Activated T-cell treated with anti-CD3 and anti-CD28 coated beads for 24 hours (primary cell): ENCODE results near the gene CCNL2.
A peak's percentile ranks its signal among the peaks of the same experiment; 100 is the strongest.
"Not testable (repeated sequence)": the region's sequence is repeated elsewhere in the genome, so short reads cannot be mapped to it uniquely, and the experiment has no call there.

ENCODE experiments used
- DNase-seq: peaks from one replicate; pipeline ENCODE4 v3.0.0-alpha.2; 2020; ENCODE audit warnings: low read depth

Gene CCNL2

GRCh38 chr1:1373051-1373814, 25.9 kb downstream of the CCNL2 start:
- no peak for DNase-seq

- DNase-seq = peak; percentile 70
Measured at GRCh38 chr1:1371746-1372711, 27.1 kb downstream of the CCNL2 start.

GRCh38 chr1:1371364-1371745, 27.8 kb downstream of the CCNL2 start:
- DNase-seq = no peak

- no peak for DNase-seq
Measured at GRCh38 chr1:1370771-1371300, 28.3 kb downstream of the CCNL2 start.

- not testable (repeated sequence) for DNase-seq
Measured at GRCh38 chr1:1370094-1370493, 29.0 kb downstream of the CCNL2 start.

- DNase-seq = no peak
Measured at GRCh38 chr1:1367315-1367714, 31.8 kb downstream of the CCNL2 start.

GRCh38 chr1:1366699-1367066, 32.5 kb downstream of the CCNL2 start:
- no peak for DNase-seq

- DNase-seq = no peak
Measured at GRCh38 chr1:1365875-1366698, 33.0 kb downstream of the CCNL2 start.

GRCh38 chr1:1364266-1364665, 34.9 kb downstream of the CCNL2 start:
- no peak for DNase-seq

- no peak for DNase-seq
Measured at GRCh38 chr1:1361982-1362423, 37.1 kb downstream of the CCNL2 start.

- no peak for DNase-seq
Measured at GRCh38 chr1:1361233-1361981, 37.7 kb downstream of the CCNL2 start.

- DNase-seq = no peak
Measured at GRCh38 chr1:1360506-1361169, 38.5 kb downstream of the CCNL2 start.

GRCh38 chr1:1359664-1360468, 39.3 kb downstream of the CCNL2 start:
- no peak for DNase-seq

GRCh38 chr1:1359308-1359663, 39.8 kb downstream of the CCNL2 start:
- no peak for DNase-seq

- DNase-seq = no peak
Measured at GRCh38 chr1:1358433-1359271, 40.5 kb downstream of the CCNL2 start, which contains the start of gene MXRA8. TSS of gene MXRA8 (minus strand) at chr1:1358555. CDS start at chr1:1358504, 51 bp downstream.

- DNase-seq = no peak
Measured at GRCh38 chr1:1357871-1358432, 41.2 kb downstream of the CCNL2 start.

- DNase-seq = no peak
Measured at GRCh38 chr1:1356796-1357401, 42.2 kb downstream of the CCNL2 start.
